OCI-LY1 (cell line): ENCODE results near the gene PTPRF.

ENCODE experiments used
- H2AFZ ChIP-seq: fragments of 200-600 bp; sonication (generic), shearing (Covaris generic); 2 replicates; pipeline ENCODE4 v1.6.0; 2014; ENCODE audit warnings: antibody characterized with exemption, mild to moderate bottlenecking, low read length
- H3F3A ChIP-seq: fragments of 200-600 bp; sonication (generic), shearing (Covaris generic); 2 replicates; pipeline ENCODE4 v1.6.0; 2014; ENCODE audit warnings: mild to moderate bottlenecking, antibody characterized with exemption, low read length, moderate library complexity; ENCODE audit not compliant: insufficient read depth
- H3K27ac ChIP-seq: fragments of 200-600 bp; sonication (generic); 2 replicates; pipeline ENCODE4 v1.5.1; 2014; ENCODE audit warnings: low read length, mixed run types, mild to moderate bottlenecking, low read depth; ENCODE audit not compliant: poor library complexity, severe bottlenecking
- H3K27me3 ChIP-seq: fragments of 200-600 bp; sonication (generic); 2 replicates; pipeline ENCODE4 v1.6.0; 2014; ENCODE audit warnings: antibody characterized with exemption, mild to moderate bottlenecking, low read length, moderate library complexity; ENCODE audit not compliant: insufficient read depth
- H3K36me3 ChIP-seq: fragments of 200-600 bp; sonication (generic); 2 replicates; pipeline ENCODE4 v1.6.1; 2014; ENCODE audit warnings: mild to moderate bottlenecking, antibody characterized with exemption, low read length, moderate library complexity, mixed read lengths; ENCODE audit not compliant: insufficient read depth
- H3K4me1 ChIP-seq: fragments of 200-600 bp; sonication (generic); 2 replicates; pipeline ENCODE4 v1.5.1; 2014; ENCODE audit warnings: mild to moderate bottlenecking, low read length, moderate library complexity; ENCODE audit not compliant: insufficient read depth, severe bottlenecking
- H3K4me2 ChIP-seq: fragments of 200-600 bp; sonication (generic), shearing (Covaris generic); 2 replicates; pipeline ENCODE4 v1.6.1; 2014; ENCODE audit warnings: low read length
- H3K4me3 ChIP-seq: fragments of 200-600 bp; sonication (generic); 2 replicates; pipeline ENCODE4 v1.5.1; 2014; ENCODE audit warnings: low read length, low read depth, mild to moderate bottlenecking, mixed read lengths; ENCODE audit not compliant: poor library complexity, severe bottlenecking
- H3K79me2 ChIP-seq: fragments of 200-600 bp; shearing (Covaris generic); 2 replicates; pipeline ENCODE4 v1.6.1; 2016; ENCODE audit warnings: mixed run types, low read length, mixed read lengths; ENCODE audit not compliant: insufficient read depth
- H3K9ac ChIP-seq: fragments of 200-600 bp; sonication (generic), shearing (Covaris generic); 2 replicates; pipeline ENCODE4 v1.6.1; 2014; ENCODE audit warnings: mild to moderate bottlenecking, low read length, mixed read lengths
- H3K9me2 ChIP-seq: fragments of 200-600 bp; sonication (generic), shearing (Covaris generic); 2 replicates; pipeline ENCODE4 v1.6.1; 2014; ENCODE audit warnings: low read depth, mild to moderate bottlenecking, low read length, mixed read lengths
- H3K9me3 ChIP-seq: fragments of 200-600 bp; shearing (Covaris generic); 2 replicates; pipeline ENCODE4 v1.6.1; 2014; ENCODE audit warnings: low read length, mixed read lengths
- H4K20me1 ChIP-seq: fragments of 200-600 bp; sonication (generic), shearing (Covaris generic); 2 replicates; pipeline ENCODE4 v1.6.0; 2016; ENCODE audit warnings: mild to moderate bottlenecking, low read length; ENCODE audit not compliant: insufficient read depth
- CTCF ChIP-seq: fragments of 200-600 bp; sonication (generic), shearing (Covaris generic); IDR thresholded peaks from 2 replicates; pipeline ENCODE4 v1.5.1; 2017; ENCODE audit warnings: mild to moderate bottlenecking, antibody characterized with exemption, low read length, moderate library complexity, mixed read lengths
- EZH2 ChIP-seq: fragments of 200-600 bp; sonication (generic), shearing (Covaris generic); IDR thresholded peaks from 2 replicates; pipeline ENCODE4 v1.8.0; 2017; ENCODE audit warnings: borderline replicate concordance, mixed run types, mild to moderate bottlenecking, antibody characterized with exemption, low read length, moderate library complexity, mixed read lengths

Gene PTPRF

GRCh38 chr1:43506233-43506632 is 24.4 kb upstream of the PTPRF start:
- no peak overlapping the region for H3K4me2 ChIP-seq
- H2AFZ ChIP-seq, result no peak overlapping the region
- H3K79me2 ChIP-seq, result no peaks in the 10 kb centered on the region
- H3K9me3 ChIP-seq, result 0 out of 2 replicates have a peak, but pooled peaks cover under 1% of the 10 kb centered on the region
- H3F3A ChIP-seq, result no peaks in the 10 kb centered on the region
- no peaks in the 10 kb centered on the region for H4K20me1 ChIP-seq
- no peak overlapping the region for H3K9ac ChIP-seq
- TF ChIP-seq EZH2 (no peak), CTCF (no peak)
- H3K4me1 ChIP-seq, result no peaks in the 10 kb centered on the region
- H3K36me3 ChIP-seq, result no peaks in the 10 kb centered on the region; the same call in 1 of the 2 replicates
- no peaks in the 10 kb centered on the region for H3K9me2 ChIP-seq
- H3K27ac ChIP-seq, result no peak overlapping the region
- H3K4me3 ChIP-seq, result no peak overlapping the region
- no peaks in the 10 kb centered on the region; the same call in 1 of the 2 replicates for H3K27me3 ChIP-seq

- Histone ChIP-seq H3K79me2 (no peaks in the 10 kb centered on the region), H3K9me2 (no peaks in the 10 kb centered on the region), H3K4me3 (no peak overlapping the region), H3K27me3 (no peaks in the 10 kb centered on the region; the same call in 1 of the 2 replicates), H3K27ac (no peak overlapping the region), H3K36me3 (no peaks in the 10 kb centered on the region; the same call in 1 of the 2 replicates), H3F3A (no peaks in the 10 kb centered on the region), H3K9ac (no peak overlapping the region), H2AFZ (no peak overlapping the region), H3K4me2 (no peak overlapping the region), H3K9me3 (peaks cover 6% of the 10 kb centered on the region; the same call in 1 of the 2 replicates), H3K4me1 (no peaks in the 10 kb centered on the region), H4K20me1 (no peaks in the 10 kb centered on the region)
- TF ChIP-seq CTCF (no peak), EZH2 (no peak)
Observed at GRCh38 chr1:43507296-43508295, 23.1 kb upstream of the PTPRF start.

GRCh38 chr1:43509007-43509739 is 21.5 kb upstream of the PTPRF start:
- H3K4me1 ChIP-seq, result no peaks in the 10 kb centered on the region
- H3F3A ChIP-seq, result no peaks in the 10 kb centered on the region
- H3K4me2 ChIP-seq, result no peak overlapping the region
- H3K36me3 ChIP-seq, result no peaks in the 10 kb centered on the region; the same call in 1 of the 2 replicates
- no peak overlapping the region for H3K27ac ChIP-seq
- H2AFZ ChIP-seq, result no peak overlapping the region
- no peak overlapping the region for H3K4me3 ChIP-seq
- no peaks in the 10 kb centered on the region for H3K9me2 ChIP-seq
- no peak overlapping the region for H3K9ac ChIP-seq
- no peaks in the 10 kb centered on the region for H4K20me1 ChIP-seq
- H3K27me3 ChIP-seq, result no peaks in the 10 kb centered on the region; the same call in 1 of the 2 replicates
- no peak for TF ChIP-seq CTCF
- no peak for TF ChIP-seq EZH2
- H3K9me3 ChIP-seq, result peaks cover 6% of the 10 kb centered on the region; the same call in 1 of the 2 replicates
- no peaks in the 10 kb centered on the region for H3K79me2 ChIP-seq
